Measurements from ENCODE around the gene CDH4. TPM values are rescaled to one million over a fixed set of nuclear protein-coding genes. Genes with fewer than 3 reads are reported as not detected.
A peak's percentile ranks its signal among the peaks of the same experiment; 100 is the strongest.

The CDH4 gene
- total and polyA plus RNA-seq, 2 donors from 2014 or later: 1.1 TPM; not detected in 1

- DNase-seq (peak in 1 of 5 donors; percentile 55), FAIRE-seq (no peak)
- no peak for TF ChIP-seq CTCF (IDR thresholded peaks at IDR 0.05; ENCODE audit: borderline replicate concordance, extremely low read depth, insufficient read depth)
- no peaks in the 10 kb centered on the region for H3K9me3 ChIP-seq (ENCODE audit: control insufficient read depth in 2 of 3, insufficient read depth in 1 of 3, low read length in 3 of 3)
- H3K9ac ChIP-seq (ENCODE audit: low read length in 3 of 3): no peak overlapping the region
- H3K4me3 ChIP-seq (ENCODE audit: low read length in 3 of 3): no peak overlapping the region
- H3K4me1 ChIP-seq (ENCODE audit: control insufficient read depth in 2 of 3, insufficient read depth in 2 of 3, low read depth in 1 of 3, low read length in 3 of 3): peaks cover 0 to 4% (median 3%) of the 10 kb centered on the region in 3 donors
- no peaks in the 10 kb centered on the region for H3K27me3 ChIP-seq (ENCODE audit: control insufficient read depth, insufficient read depth, low read length)
- intact Hi-C loops (cut with DNase I): no loop called here
- H3K27ac ChIP-seq (ENCODE audit: low read depth in 2 of 2, low read length in 2 of 2): no peak overlapping the region
- no peaks in the 10 kb centered on the region for H3K36me3 ChIP-seq (ENCODE audit: control insufficient read depth in 2 of 3, insufficient read depth in 3 of 3, low read length in 3 of 3)
Measured at GRCh38 chr20:61904456-61904855, 652.4 kb downstream of the CDH4 start.

- no peak for TF ChIP-seq CTCF (IDR thresholded peaks at IDR 0.05; ENCODE audit: borderline replicate concordance, extremely low read depth, insufficient read depth)
- H3K9me3 ChIP-seq (ENCODE audit: control insufficient read depth in 2 of 3, insufficient read depth in 1 of 3, low read length in 3 of 3): peaks cover 0 to 10% (median 2%) of the 10 kb centered on the region in 3 donors
- H3K27me3 ChIP-seq (ENCODE audit: control insufficient read depth, insufficient read depth, low read length): no peaks in the 10 kb centered on the region
- DNase-seq (peak in 1 of 5 donors; percentile 36), FAIRE-seq (no peak)
- H3K4me3 ChIP-seq (ENCODE audit: low read length in 3 of 3): no peak overlapping the region
- no peaks in the 10 kb centered on the region for H3K36me3 ChIP-seq (ENCODE audit: control insufficient read depth in 2 of 3, insufficient read depth in 3 of 3, low read length in 3 of 3)
- peaks cover 0 to under 1% (median 0%) of the 10 kb centered on the region in 3 donors for H3K4me1 ChIP-seq (ENCODE audit: control insufficient read depth in 2 of 3, insufficient read depth in 2 of 3, low read depth in 1 of 3, low read length in 3 of 3)
- no peak overlapping the region for H3K27ac ChIP-seq (ENCODE audit: low read depth in 2 of 2, low read length in 2 of 2)
- intact Hi-C loops (cut with DNase I): no loop called here
- no peak overlapping the region for H3K9ac ChIP-seq (ENCODE audit: low read length in 3 of 3)
Measured at GRCh38 chr20:61905781-61906523, 653.9 kb downstream of the CDH4 start.

- peak in 1 of 5 donors; percentile 47 for DNase-seq
Measured at GRCh38 chr20:61907081-61907891, 655.2 kb downstream of the CDH4 start.

More at GRCh38 chr20:61907081-61907891, 655.2 kb downstream of the CDH4 start:
- no peaks in the 10 kb centered on the region for H3K27me3 ChIP-seq (ENCODE audit: control insufficient read depth, insufficient read depth, low read length)
- no peak overlapping the region for H3K27ac ChIP-seq (ENCODE audit: low read depth in 2 of 2, low read length in 2 of 2)
- TF ChIP-seq CTCF (IDR thresholded peaks at IDR 0.05; ENCODE audit: borderline replicate concordance, extremely low read depth, insufficient read depth): no peak
- no peak overlapping the region for H3K4me3 ChIP-seq (ENCODE audit: low read length in 3 of 3)
- FAIRE-seq: no peak
- no peaks in the 10 kb centered on the region for H3K4me1 ChIP-seq (ENCODE audit: control insufficient read depth in 2 of 3, insufficient read depth in 2 of 3, low read depth in 1 of 3, low read length in 3 of 3)
- no peak overlapping the region for H3K9ac ChIP-seq (ENCODE audit: low read length in 3 of 3)
- intact Hi-C loops (cut with DNase I): no loop called here
- H3K9me3 ChIP-seq (ENCODE audit: control insufficient read depth in 2 of 3, insufficient read depth in 1 of 3, low read length in 3 of 3): peaks cover 0 to 12% (median 2%) of the 10 kb centered on the region in 3 donors
- no peaks in the 10 kb centered on the region for H3K36me3 ChIP-seq (ENCODE audit: control insufficient read depth in 2 of 3, insufficient read depth in 3 of 3, low read length in 3 of 3)

Measured in kidney (tissue), 14 donors.